ENCODE data around the gene ASB6.

DNA sequence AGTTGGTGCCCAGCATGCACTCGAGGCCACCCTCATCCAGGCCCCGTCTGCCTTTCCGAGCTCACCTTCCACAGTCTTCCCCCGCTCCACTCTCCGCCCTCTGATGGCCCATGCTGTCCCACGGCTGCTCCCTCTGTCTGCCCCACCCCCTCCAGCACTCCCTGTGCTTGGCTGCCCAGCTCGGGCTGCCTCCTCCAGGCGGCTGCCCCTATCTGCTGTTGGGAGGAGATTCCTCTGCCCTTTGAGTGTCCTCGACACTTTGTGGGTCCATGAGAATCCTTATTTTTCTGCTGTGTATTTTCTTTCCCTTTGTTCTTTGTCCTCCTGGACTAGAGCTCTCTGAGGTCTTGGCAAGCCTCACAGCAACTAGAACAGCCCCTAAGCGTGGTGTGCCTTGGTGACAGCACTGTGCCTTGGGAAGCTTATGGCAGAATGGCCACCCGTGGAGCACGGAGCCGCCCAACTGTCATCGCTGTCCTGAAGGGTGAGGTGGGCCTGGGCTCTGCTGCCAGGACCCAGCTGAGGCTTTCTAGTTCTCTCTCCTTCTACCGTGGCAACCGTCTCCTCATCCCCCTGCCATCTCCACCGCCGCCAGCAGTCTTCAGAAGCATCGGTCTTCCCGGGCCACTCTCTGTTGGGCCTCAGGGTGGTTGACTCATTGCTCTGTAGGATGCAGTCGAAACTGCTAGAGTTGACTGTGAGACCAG is 10.8 kb downstream of the ASB6 start:
- TF ChIP-seq, protein P1, sequence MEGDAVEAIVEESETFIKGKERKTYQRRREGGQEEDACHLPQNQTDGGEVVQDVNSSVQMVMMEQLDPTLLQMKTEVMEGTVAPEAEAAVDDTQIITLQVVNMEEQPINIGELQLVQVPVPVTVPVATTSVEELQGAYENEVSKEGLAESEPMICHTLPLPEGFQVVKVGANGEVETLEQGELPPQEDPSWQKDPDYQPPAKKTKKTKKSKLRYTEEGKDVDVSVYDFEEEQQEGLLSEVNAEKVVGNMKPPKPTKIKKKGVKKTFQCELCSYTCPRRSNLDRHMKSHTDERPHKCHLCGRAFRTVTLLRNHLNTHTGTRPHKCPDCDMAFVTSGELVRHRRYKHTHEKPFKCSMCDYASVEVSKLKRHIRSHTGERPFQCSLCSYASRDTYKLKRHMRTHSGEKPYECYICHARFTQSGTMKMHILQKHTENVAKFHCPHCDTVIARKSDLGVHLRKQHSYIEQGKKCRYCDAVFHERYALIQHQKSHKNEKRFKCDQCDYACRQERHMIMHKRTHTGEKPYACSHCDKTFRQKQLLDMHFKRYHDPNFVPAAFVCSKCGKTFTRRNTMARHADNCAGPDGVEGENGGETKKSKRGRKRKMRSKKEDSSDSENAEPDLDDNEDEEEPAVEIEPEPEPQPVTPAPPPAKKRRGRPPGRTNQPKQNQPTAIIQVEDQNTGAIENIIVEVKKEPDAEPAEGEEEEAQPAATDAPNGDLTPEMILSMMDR (conservative IDR thresholded peaks at IDR 0.05; ENCODE audit: low read depth in 2 of 2): no peak
- TF ChIP-seq POLR2AphosphoS5 (IDR thresholded peaks at IDR 0.05; ENCODE audit: low read depth): no peak
- no peak for TF ChIP-seq CREB1 (CRISPR knock-in tag; IDR thresholded peaks at IDR 0.05; ENCODE audit: low read depth)
- TF ChIP-seq, protein P2, sequence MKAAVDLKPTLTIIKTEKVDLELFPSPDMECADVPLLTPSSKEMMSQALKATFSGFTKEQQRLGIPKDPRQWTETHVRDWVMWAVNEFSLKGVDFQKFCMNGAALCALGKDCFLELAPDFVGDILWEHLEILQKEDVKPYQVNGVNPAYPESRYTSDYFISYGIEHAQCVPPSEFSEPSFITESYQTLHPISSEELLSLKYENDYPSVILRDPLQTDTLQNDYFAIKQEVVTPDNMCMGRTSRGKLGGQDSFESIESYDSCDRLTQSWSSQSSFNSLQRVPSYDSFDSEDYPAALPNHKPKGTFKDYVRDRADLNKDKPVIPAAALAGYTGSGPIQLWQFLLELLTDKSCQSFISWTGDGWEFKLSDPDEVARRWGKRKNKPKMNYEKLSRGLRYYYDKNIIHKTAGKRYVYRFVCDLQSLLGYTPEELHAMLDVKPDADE (IDR thresholded peaks at IDR 0.05): no peak
- TF ChIP-seq JUNB (IDR thresholded peaks at IDR 0.05; ENCODE audit: unreplicated experiment): no peak
- no peak for TF ChIP-seq EZH2 (IDR thresholded peaks at IDR 0.05; ENCODE audit: low read depth, unreplicated experiment)
- no peak for TF ChIP-seq REST (IDR thresholded peaks at IDR 0.05; ENCODE audit: unreplicated experiment)
